Caco-2 (cell line): ENCODE data around the gene PLXDC2. TPM values are rescaled to one million over a fixed set of nuclear protein-coding genes. Genes with fewer than 3 reads are reported as not detected.

Experiments used
- BruUV-seq: library from RNA; stranded (reverse); fragments of 400-500 nt; replicated peaks from 2 replicates; lab custom pipeline; 2021; lab: Mats Ljungman, UMichigan
- CTCF ChIA-PET: fragments of 300-600 bp; sonication (Branson Sonifier 250); formaldehyde crosslinking; loops from one replicate; lab custom pipeline; 2022; ENCODE audit warnings: antibody characterized with exemption; lab: Charles Lee
- POLR2A ChIA-PET: fragments of 300-600 bp; sonication (Branson Sonifier 250); formaldehyde crosslinking; loops from one replicate; lab custom pipeline; 2022; ENCODE audit warnings: antibody characterized with exemption; lab: Charles Lee
- DNase-seq, 2 experiments: peaks; one replicate each; pipeline versions ENCODE4 v3.0.0 to v3.0.0-alpha.2; 2020 to 2022
- H3K27me3 ChIP-seq: replicated peaks from 2 replicates; pipeline ENCODE4 v1.6.0; 2011; ENCODE audit warnings: low read length; ENCODE audit not compliant: control insufficient read depth, insufficient read depth
- H3K36me3 ChIP-seq: 2 replicates; pipeline ENCODE4 v1.5.1; 2011; ENCODE audit warnings: low read length; ENCODE audit not compliant: control insufficient read depth, insufficient read depth
- H3K4me1 ChIP-seq: fragments of 250-450 bp; sonication (Bioruptor Pico); 2 replicates; pipeline ENCODE4 v1.5.1; 2020; ENCODE audit warnings: mild to moderate bottlenecking
- H3K4me3 ChIP-seq: 2 replicates; pipeline ENCODE4 v1.5.1; 2011; ENCODE audit warnings: low read depth, mild to moderate bottlenecking, control low read depth, low read length
- H3K9me3 ChIP-seq: fragments of 250-450 bp; sonication (Bioruptor Pico); 2 replicates; pipeline ENCODE4 v1.5.1; 2020; ENCODE audit warnings: mild to moderate bottlenecking, moderate library complexity
- H3K27ac Mint-ChIP-seq: one replicate; pipeline ENCODE4 v1.8.0; 2022; ENCODE audit warnings: mixed read lengths; ENCODE audit not compliant: unreplicated experiment
- H3K27me3 Mint-ChIP-seq: one replicate; pipeline ENCODE4 v1.8.0; 2022; ENCODE audit warnings: mixed read lengths; ENCODE audit not compliant: insufficient read depth, unreplicated experiment
- H3K36me3 Mint-ChIP-seq: one replicate; pipeline ENCODE4 v1.8.0; 2022; ENCODE audit warnings: mild to moderate bottlenecking, mixed read lengths; ENCODE audit not compliant: insufficient read depth, unreplicated experiment
- H3K4me1 Mint-ChIP-seq: one replicate; pipeline ENCODE4 v1.8.0; 2022; ENCODE audit warnings: low read depth, mixed read lengths; ENCODE audit not compliant: unreplicated experiment
- H3K4me3 Mint-ChIP-seq: one replicate; pipeline ENCODE4 v1.8.0; 2022; ENCODE audit warnings: mild to moderate bottlenecking, moderate library complexity, mixed read lengths; ENCODE audit not compliant: unreplicated experiment
- H3K9me3 Mint-ChIP-seq: one replicate; pipeline ENCODE4 v1.8.0; 2022; ENCODE audit warnings: mixed read lengths; ENCODE audit not compliant: unreplicated experiment
- CTCF ChIP-seq, 2 experiments: fragments of 200-600 bp in 1 of 2; IDR thresholded peaks; 1 replicate in 1 of 2; 2 replicates in 1 of 2; pipeline versions ENCODE4 v1.5.1 to v1.8.0; 2011 to 2022; ENCODE audit warnings: antibody characterized with exemption in 1 of 2, control low read depth in 1 of 2, inconsistent platforms in 1 of 2, low read depth in 1 of 2, low read length in 1 of 2, mild to moderate bottlenecking in 1 of 2, moderate library complexity in 1 of 2; ENCODE audit not compliant: insufficient read depth in 1 of 2, severe bottlenecking in 1 of 2, unreplicated experiment in 1 of 2
- intact Hi-C: fragments of 100-400 bp; cut with micrococcal nuclease; formaldehyde crosslinking; loops from one replicate; pipeline ENCODE4 v1.10.0; 2022; ENCODE audit not compliant: unreplicated experiment
- total RNA-seq: library from RNA; stranded (reverse); gene quantifications from 2 replicates; pipeline ENCODE4 v1.2.3, GENCODE V29; 2022

The PLXDC2 gene
- total RNA-seq, 1 experiment from 2014 or later: 0.54 TPM

DNA sequence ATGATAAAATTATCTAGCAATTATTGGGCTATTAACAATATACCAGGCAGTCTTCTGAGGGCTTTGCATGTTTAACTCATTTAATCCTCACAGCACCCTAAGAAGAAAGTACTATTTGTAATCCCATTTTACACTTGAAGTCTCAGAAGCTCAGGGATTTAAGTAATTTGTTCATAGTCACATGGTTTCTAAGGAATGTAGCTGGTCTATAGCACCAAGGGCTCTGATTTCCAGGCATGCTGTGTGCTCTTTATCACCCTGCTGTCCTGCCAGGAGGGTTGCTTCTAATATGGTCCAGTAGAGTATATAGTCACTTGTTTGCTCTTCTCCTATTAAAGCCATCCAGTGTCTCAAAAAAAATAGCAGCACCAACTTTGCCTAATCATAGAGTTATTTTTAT is 417.2 kb downstream of the PLXDC2 start:
- Mint-ChIP-seq H3K4me1 (no peaks in the 10 kb centered on the region), H3K9me3 (no peaks in the 10 kb centered on the region), H3K36me3 (no peaks in the 10 kb centered on the region), H3K27me3 (no peaks in the 10 kb centered on the region), H3K27ac (no peak overlapping the region), H3K4me3 (no peak overlapping the region)
- no peaks in the 10 kb centered on the region for H3K36me3 ChIP-seq
- H3K27me3 ChIP-seq: no peaks in the 10 kb centered on the region
- H3K9me3 ChIP-seq: no peaks in the 10 kb centered on the region
- intact Hi-C loops: no loop called here
- no peak for DNase-seq
- no peaks in the 10 kb centered on the region for H3K4me1 ChIP-seq
- POLR2A ChIA-PET: no interaction called here
- BruUV-seq: no TSS peak
- H3K4me3 ChIP-seq: no peak overlapping the region
- TF ChIP-seq CTCF (IDR thresholded peaks at IDR 0.05; ENCODE audit: insufficient read depth in 1 of 2, low read depth in 1 of 2, low read length in 1 of 2, severe bottlenecking in 1 of 2, unreplicated experiment in 1 of 2): no peak
- CTCF ChIA-PET: no interaction called here

- DNase-seq: no peak
- Histone ChIP-seq H3K4me3 (no peak overlapping the region), H3K36me3 (no peaks in the 10 kb centered on the region), H3K27me3 (no peaks in the 10 kb centered on the region), H3K4me1 (no peaks in the 10 kb centered on the region), H3K9me3 (no peaks in the 10 kb centered on the region)
- no peaks in the 10 kb centered on the region for H3K27me3 Mint-ChIP-seq
- H3K9me3 Mint-ChIP-seq: no peaks in the 10 kb centered on the region
- TF ChIP-seq CTCF (IDR thresholded peaks at IDR 0.05; ENCODE audit: insufficient read depth in 1 of 2, low read depth in 1 of 2, low read length in 1 of 2, severe bottlenecking in 1 of 2, unreplicated experiment in 1 of 2): no peak
- intact Hi-C loops: no loop called here
- no peaks in the 10 kb centered on the region for H3K4me1 Mint-ChIP-seq
- no peaks in the 10 kb centered on the region for H3K36me3 Mint-ChIP-seq
- no TSS peak for BruUV-seq
- no peak overlapping the region for H3K27ac Mint-ChIP-seq
- POLR2A ChIA-PET: no interaction called here
- H3K4me3 Mint-ChIP-seq: no peak overlapping the region
- CTCF ChIA-PET: no interaction called here
These were observed 418.3 kb downstream of the PLXDC2 start for GRCh38 chr10:20234579-20234978.

GRCh38 chr10:20237091-20237570 is 420.9 kb downstream of the PLXDC2 start:
- intact Hi-C loops: no loop called here
- Histone ChIP-seq H3K27me3 (no peaks in the 10 kb centered on the region), H3K36me3 (no peaks in the 10 kb centered on the region), H3K4me1 (no peaks in the 10 kb centered on the region), H3K9me3 (no peaks in the 10 kb centered on the region), H3K4me3 (no peak overlapping the region)
- no peaks in the 10 kb centered on the region for H3K27me3 Mint-ChIP-seq
- ChIA-PET CTCF (no interaction called here), POLR2A (no interaction called here)
- no TSS peak for BruUV-seq
- H3K4me3 Mint-ChIP-seq: no peak overlapping the region
- no peak for DNase-seq
- TF ChIP-seq CTCF (IDR thresholded peaks at IDR 0.05; ENCODE audit: insufficient read depth in 1 of 2, low read depth in 1 of 2, low read length in 1 of 2, severe bottlenecking in 1 of 2, unreplicated experiment in 1 of 2): no peak
- no peak overlapping the region for H3K27ac Mint-ChIP-seq
- no peaks in the 10 kb centered on the region for H3K4me1 Mint-ChIP-seq
- no peaks in the 10 kb centered on the region for H3K9me3 Mint-ChIP-seq
- H3K36me3 Mint-ChIP-seq: no peaks in the 10 kb centered on the region
